ENCODE data around the gene ARMH1. TPM values are rescaled to one million over a fixed set of nuclear protein-coding genes. Genes with fewer than 3 reads are reported as not detected.

ARMH1 gene
- polyA plus RNA-seq, 1 of the 3 experiments (the other 2 are of a cell fraction) = 6.6 TPM

GRCh38 chr1:44685218-44685617, 10.7 kb downstream of the ARMH1 start (continued):
- no peak for TF ChIP-seq PBX3 (IDR thresholded peaks at IDR 0.05)
- no peak for TF ChIP-seq TAF1 (IDR thresholded peaks at IDR 0.05; ENCODE audit: borderline replicate concordance, low read depth, low read length)

GRCh38 chr1:44685881-44686280, 11.4 kb downstream of the ARMH1 start:
- H3K27me3 ChIP-seq (ENCODE audit: insufficient read depth) = no peaks in the 10 kb centered on the region
- TF ChIP-seq EP300 (IDR thresholded peaks at IDR 0.05; ENCODE audit: borderline replicate concordance in 1 of 2, low read depth in 1 of 2, low read length in 1 of 2) (no peak), FOSL2 (IDR thresholded peaks at IDR 0.05; ENCODE audit: borderline replicate concordance, low read depth) (no peak), SIN3A (IDR thresholded peaks at IDR 0.05; ENCODE audit: borderline replicate concordance, low read depth, low read length) (no peak), TAF1 (IDR thresholded peaks at IDR 0.05; ENCODE audit: borderline replicate concordance, low read depth, low read length) (no peak), FOXM1 (IDR thresholded peaks at IDR 0.05; ENCODE audit: low read depth) (no peak), RAD21 (IDR thresholded peaks at IDR 0.05; ENCODE audit: low read length) (no peak), FOXJ3 (CRISPR knock-in tag; IDR thresholded peaks at IDR 0.05) (no peak), YY1 (IDR thresholded peaks at IDR 0.05; ENCODE audit: low read depth) (no peak), RCOR1 (IDR thresholded peaks at IDR 0.05; ENCODE audit: low read length) (no peak), GATA2 (CRISPR knock-in tag; IDR thresholded peaks at IDR 0.05) (no peak)
- WGBS (ENCODE audit: low lambda C conversion rate) = 97% methylated on average over 8 of the region's 8 CpGs
- H3K9me2 ChIP-seq = no peaks in the 10 kb centered on the region
- H4K20me1 ChIP-seq (ENCODE audit: insufficient read depth) = no peaks in the 10 kb centered on the region
- no peak overlapping the region for H3K4me3 ChIP-seq (ENCODE audit: low read depth in 2 of 2, low read length in 1 of 2)
- no peak overlapping the region for H2AFZ ChIP-seq (ENCODE audit: low read depth)
- no peaks in the 10 kb centered on the region for H3K36me3 ChIP-seq (replicated peaks in 1 of 2; ENCODE audit: control insufficient read depth in 1 of 2, insufficient read depth in 2 of 2, low read length in 1 of 2)
- H3K9me3 ChIP-seq = no peaks in the 10 kb centered on the region
- peaks cover 0 to 2% of the 10 kb centered on the region in 2 experiments; a peak in 1 of 4 replicates for H3K4me1 ChIP-seq (ENCODE audit: control insufficient read depth in 1 of 2, insufficient read depth in 2 of 2, low read depth in 1 of 2, low read length in 1 of 2)
- no peaks in the 10 kb centered on the region for H3K79me2 ChIP-seq (ENCODE audit: insufficient read depth)
- no peak overlapping the region for H3K27ac ChIP-seq (ENCODE audit: low read depth in 2 of 2, low read length in 1 of 2)
- no peak overlapping the region for H3K9ac ChIP-seq
- no peaks in the 10 kb centered on the region for H3F3A ChIP-seq (replicated peaks; ENCODE audit: insufficient read depth)
- ChIA-PET CTCF (interaction anchor here (1.3 kb wide), 1 partner anchor 34 kb away, joined by 3 read pairs; no protein-coding TSS in a partner anchor), POLR2A (no interaction called here)
- no peak overlapping the region for H3K4me2 ChIP-seq
- DNase-seq = no peak

- ChIA-PET POLR2A (no interaction called here), CTCF (no interaction called here)
- no peak for DNase-seq
- no peak overlapping the region for H3K4me2 ChIP-seq
- H3K36me3 ChIP-seq (replicated peaks in 1 of 2; ENCODE audit: control insufficient read depth in 1 of 2, insufficient read depth in 2 of 2, low read length in 1 of 2) = no peaks in the 10 kb centered on the region
- no peak overlapping the region for H3K4me3 ChIP-seq (ENCODE audit: low read depth in 2 of 2, low read length in 1 of 2)
- no peak overlapping the region for H3K27ac ChIP-seq (ENCODE audit: low read depth in 2 of 2, low read length in 1 of 2)
- no peaks in the 10 kb centered on the region for H3K79me2 ChIP-seq (ENCODE audit: insufficient read depth)
- WGBS (ENCODE audit: low lambda C conversion rate) = 85% methylated on average over 12 of the region's 12 CpGs
- no peaks in the 10 kb centered on the region for H4K20me1 ChIP-seq (ENCODE audit: insufficient read depth)
- H3K9me2 ChIP-seq = no peaks in the 10 kb centered on the region
- H3F3A ChIP-seq (replicated peaks; ENCODE audit: insufficient read depth) = no peaks in the 10 kb centered on the region
- no peaks in the 10 kb centered on the region for H3K27me3 ChIP-seq (ENCODE audit: insufficient read depth)
- H3K9me3 ChIP-seq = no peaks in the 10 kb centered on the region
- no peak overlapping the region for H3K9ac ChIP-seq
- H2AFZ ChIP-seq (ENCODE audit: low read depth) = no peak overlapping the region
- no peaks in the 10 kb centered on the region for H3K4me1 ChIP-seq (ENCODE audit: control insufficient read depth in 1 of 2, insufficient read depth in 2 of 2, low read depth in 1 of 2, low read length in 1 of 2)
- TF ChIP-seq POLR2AphosphoS5 (IDR thresholded peaks at IDR 0.05; ENCODE audit: low read depth, low read length) = no peak
- TF ChIP-seq NFIC (IDR thresholded peaks at IDR 0.05; ENCODE audit: borderline replicate concordance) = no peak
- no peak for TF ChIP-seq TEAD4 (IDR thresholded peaks at IDR 0.05; ENCODE audit: borderline replicate concordance, insufficient read depth)
- no peak for TF ChIP-seq IRF3 (IDR thresholded peaks at IDR 0.05; ENCODE audit: low read depth, low read length)
- no peak for TF ChIP-seq MAX (IDR thresholded peaks at IDR 0.05; ENCODE audit: low read depth)
- TF ChIP-seq YY1 (IDR thresholded peaks at IDR 0.05; ENCODE audit: low read depth) = no peak
- no peak for TF ChIP-seq RFX5 (IDR thresholded peaks at IDR 0.05; ENCODE audit: low read length)
- TF ChIP-seq EP300 (IDR thresholded peaks at IDR 0.05; ENCODE audit: borderline replicate concordance in 1 of 2, low read depth in 1 of 2, low read length in 1 of 2) = no peak
- no peak for TF ChIP-seq ELF1 (IDR thresholded peaks at IDR 0.05)
- TF ChIP-seq GABPA (IDR thresholded peaks at IDR 0.05; ENCODE audit: low read depth) = no peak
- no peak for TF ChIP-seq JUND (IDR thresholded peaks at IDR 0.05)
- no peak for TF ChIP-seq REST (IDR thresholded peaks at IDR 0.05; ENCODE audit: low read depth, low read length)
- no peak for TF ChIP-seq FOXJ3 (CRISPR knock-in tag; IDR thresholded peaks at IDR 0.05)
These were observed 14.4 kb downstream of the ARMH1 start for GRCh38 chr1:44688760-44689446.
